Urothelium cell line (cell line): ENCODE data around the gene GSG1L.
"Not testable (repeated sequence)": the region's sequence is repeated elsewhere in the genome, so short reads cannot be mapped to it uniquely, and the experiment has no call there.

Source experiments
- DNase-seq: peaks from one replicate; pipeline ENCODE4 v3.0.0; 2011; ENCODE audit warnings: low spot score, mixed read lengths
- FAIRE-seq: peaks from 2 replicates; lab custom pipeline; 2011; peaks lifted over from hg19 to GRCh38; lab: Jason Lieb, UNC

The GSG1L gene

GRCh38 chr16:27985981-27986380, 77.5 kb downstream of the GSG1L start:
- FAIRE-seq, result no peak
- no peak for DNase-seq

- no peak for FAIRE-seq
Observed at GRCh38 chr16:27984121-27984520, 79.4 kb downstream of the GSG1L start.

GRCh38 chr16:27983244-27983643, 80.3 kb downstream of the GSG1L start:
- FAIRE-seq (no peak), DNase-seq (no peak)

More at GRCh38 chr16:27984121-27984520, 79.4 kb downstream of the GSG1L start:
- DNase-seq, result no peak

GRCh38 chr16:27982184-27982583, 81.3 kb downstream of the GSG1L start:
- FAIRE-seq (no peak), DNase-seq (no peak)

GRCh38 chr16:27980919-27981700, 82.4 kb downstream of the GSG1L start:
- no peak for DNase-seq
- no peak for FAIRE-seq

- FAIRE-seq (no peak), DNase-seq (no peak)
Observed at GRCh38 chr16:27980076-27980775, 83.3 kb downstream of the GSG1L start.

GRCh38 chr16:27979668-27980067, 83.8 kb downstream of the GSG1L start:
- not testable (repeated sequence) for FAIRE-seq, DNase-seq

GRCh38 chr16:27978876-27979275, 84.6 kb downstream of the GSG1L start:
- FAIRE-seq, result no peak

GRCh38 chr16:27977966-27978365, 85.5 kb downstream of the GSG1L start:
- DNase-seq (no peak), FAIRE-seq (no peak)

More at GRCh38 chr16:27978876-27979275, 84.6 kb downstream of the GSG1L start:
- DNase-seq, result no peak

- DNase-seq, result no peak
- no peak for FAIRE-seq
Observed at GRCh38 chr16:27976990-27977389, 86.5 kb downstream of the GSG1L start.

GRCh38 chr16:27974896-27975540, 88.5 kb downstream of the GSG1L start:
- DNase-seq (no peak), FAIRE-seq (no peak)

GRCh38 chr16:27973678-27974077, 89.8 kb downstream of the GSG1L start:
- FAIRE-seq (no peak), DNase-seq (no peak)

GRCh38 chr16:27972500-27972899, 91.0 kb downstream of the GSG1L start:
- DNase-seq, result peak; percentile 60
- no peak for FAIRE-seq

GRCh38 chr16:27969574-27969973, 93.9 kb downstream of the GSG1L start:
- no peak for FAIRE-seq
- no peak for DNase-seq

- DNase-seq (no peak), FAIRE-seq (no peak)
Observed at GRCh38 chr16:27967169-27967568, 96.3 kb downstream of the GSG1L start.

GRCh38 chr16:27966756-27967155, 96.8 kb downstream of the GSG1L start:
- no peak for FAIRE-seq

GRCh38 chr16:27965801-27966200, 97.7 kb downstream of the GSG1L start:
- no peak for FAIRE-seq

More at GRCh38 chr16:27966756-27967155, 96.8 kb downstream of the GSG1L start:
- DNase-seq, result no peak

GRCh38 chr16:27963471-27963965, 100.0 kb downstream of the GSG1L start:
- FAIRE-seq (no peak), DNase-seq (no peak)

More at GRCh38 chr16:27965801-27966200, 97.7 kb downstream of the GSG1L start:
- no peak for DNase-seq

GRCh38 chr16:27962197-27962596, 101.3 kb downstream of the GSG1L start:
- no peak for FAIRE-seq
- DNase-seq, result no peak

GRCh38 chr16:27961296-27961620, 102.3 kb downstream of the GSG1L start:
- no peak for FAIRE-seq
- no peak for DNase-seq

GRCh38 chr16:27960619-27961295, 102.8 kb downstream of the GSG1L start:
- peak; percentile 71 for FAIRE-seq

More at GRCh38 chr16:27960619-27961295, 102.8 kb downstream of the GSG1L start:
- no peak for DNase-seq
